ENCODE data around the gene NTNG1.

DNA sequence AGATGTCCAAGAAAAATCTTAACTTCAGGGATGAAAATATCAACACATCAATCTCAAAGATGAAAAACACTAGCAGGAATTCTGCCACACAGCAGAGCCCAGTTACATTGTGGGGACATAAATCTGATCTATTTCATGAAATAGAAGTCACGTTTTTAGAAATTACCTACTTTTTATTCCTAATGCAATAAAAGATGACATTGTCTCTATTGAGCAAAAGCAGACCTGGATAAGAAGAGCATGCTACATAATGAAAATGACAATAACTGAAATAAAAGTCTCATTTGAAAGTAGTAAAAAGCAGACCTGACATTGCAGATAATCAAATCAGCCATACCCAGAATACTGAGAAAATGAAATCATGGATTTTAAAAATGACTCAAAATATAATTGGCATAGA is 156.8 kb downstream of the NTNG1 start:
- TF ChIP-seq, protein P1, sequence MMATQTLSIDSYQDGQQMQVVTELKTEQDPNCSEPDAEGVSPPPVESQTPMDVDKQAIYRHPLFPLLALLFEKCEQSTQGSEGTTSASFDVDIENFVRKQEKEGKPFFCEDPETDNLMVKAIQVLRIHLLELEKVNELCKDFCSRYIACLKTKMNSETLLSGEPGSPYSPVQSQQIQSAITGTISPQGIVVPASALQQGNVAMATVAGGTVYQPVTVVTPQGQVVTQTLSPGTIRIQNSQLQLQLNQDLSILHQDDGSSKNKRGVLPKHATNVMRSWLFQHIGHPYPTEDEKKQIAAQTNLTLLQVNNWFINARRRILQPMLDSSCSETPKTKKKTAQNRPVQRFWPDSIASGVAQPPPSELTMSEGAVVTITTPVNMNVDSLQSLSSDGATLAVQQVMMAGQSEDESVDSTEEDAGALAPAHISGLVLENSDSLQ (IDR thresholded peaks at IDR 0.05) = no peak
- TF ChIP-seq FOXM1 (IDR thresholded peaks at IDR 0.05; ENCODE audit: borderline replicate concordance) (no peak), NFRKB (IDR thresholded peaks at IDR 0.05) (no peak)

Data from HEK293T (cell line).